Upper lobe of left lung (tissue), 6 donors: ENCODE data around the gene SESN2. TPM values are rescaled to one million over a fixed set of nuclear protein-coding genes. Genes with fewer than 3 reads are reported as not detected.

ENCODE experiments used
- ATAC-seq, 2 donors: fragments of 200-7000 bp; cut with Tn5 transposase; one replicate each; pipeline ENCODE4 v1.9.1; 2022; ENCODE audit warnings: mild to moderate bottlenecking in 2 of 2, moderate library complexity in 2 of 2; ENCODE audit not compliant: low FRiP score in 2 of 2
- DNase-seq, 2 donors: peaks; one replicate each; pipeline ENCODE4 v3.0.0-alpha.2; 2019 to 2020
- H3K27ac ChIP-seq, 4 donors: fragments of 200-600 bp; sonication (generic); one replicate each; pipeline ENCODE4 v1.5.1; 2016 to 2019
- H3K27me3 ChIP-seq, 4 donors: fragments of 200-600 bp; sonication (generic); one replicate each; pipeline ENCODE4 v1.5.1; 2017 to 2019
- H3K36me3 ChIP-seq, 4 donors: fragments of 200-600 bp; sonication (generic); one replicate each; pipeline ENCODE4 v1.5.1; 2016 to 2019
- H3K4me1 ChIP-seq, 4 donors: fragments of 200-600 bp; sonication (generic); one replicate each; pipeline ENCODE4 v1.5.1; 2018 to 2019
- H3K4me3 ChIP-seq, 4 donors: fragments of 200-600 bp; sonication (generic); one replicate each; pipeline ENCODE4 v1.5.1; 2017 to 2019; ENCODE audit warnings: mild to moderate bottlenecking in 2 of 4, moderate library complexity in 1 of 4
- H3K9me3 ChIP-seq, 4 donors: fragments of 200-600 bp; sonication (generic); one replicate each; pipeline ENCODE4 v1.5.1; 2018 to 2019
- EP300 ChIP-seq, 4 donors: sonication (generic); formaldehyde crosslinking; IDR thresholded peaks; one replicate each; pipeline ENCODE4 v1.5.1; 2017; ENCODE audit warnings: antibody characterized with exemption in 4 of 4, control low read depth in 2 of 4
- POLR2A ChIP-seq, 4 donors: fragments of 450-650 bp; IDR thresholded peaks; one replicate each; pipeline ENCODE4 v1.5.1; 2016 to 2017; ENCODE audit warnings: antibody characterized with exemption in 4 of 4, mild to moderate bottlenecking in 2 of 4
- POLR2AphosphoS5 ChIP-seq, 2 donors: sonication (generic); formaldehyde crosslinking; IDR thresholded peaks; one replicate each; pipeline ENCODE4 v1.5.1; 2017; ENCODE audit warnings: antibody characterized with exemption in 2 of 2
- WGBS, 2 donors: methylation state at CpG; one replicate each; pipeline ENCODE4 v1.1.5; 2017 to 2018; 5-methylcytosine and 5-hydroxymethylcytosine counted together
- total RNA-seq, 6 donors: library from RNA; depleted of rRNA in 4 of 6; stranded (reverse); fragments of >200 nt in 4 of 6; gene quantifications; one replicate each; pipeline versions ENCODE4 v1.1.0 to v1.2.1, GENCODE V29; 2016 to 2021
- TF ChIP-seq, protein P1 (sequence below), 6 experiments: fragments of 450-650 bp in 4 of 6; fragments of 200-600 bp in 2 of 6; sonication (generic) in 2 of 6; IDR thresholded peaks; one replicate each; pipeline ENCODE4 v1.5.1; 2016 to 2019; ENCODE audit warnings: antibody characterized with exemption in 6 of 6
- donor health status: DM: no; HTN: no; CAD: no; lungs with moderate emphysema.
- donor health status: DM: no; HTN: yes; CAD: no; lungs with severe emphysema.

SESN2 gene
- total RNA-seq, 6 donors from 2014 or later = 9.6 to 18.1 (median 14.5) TPM

DNA sequence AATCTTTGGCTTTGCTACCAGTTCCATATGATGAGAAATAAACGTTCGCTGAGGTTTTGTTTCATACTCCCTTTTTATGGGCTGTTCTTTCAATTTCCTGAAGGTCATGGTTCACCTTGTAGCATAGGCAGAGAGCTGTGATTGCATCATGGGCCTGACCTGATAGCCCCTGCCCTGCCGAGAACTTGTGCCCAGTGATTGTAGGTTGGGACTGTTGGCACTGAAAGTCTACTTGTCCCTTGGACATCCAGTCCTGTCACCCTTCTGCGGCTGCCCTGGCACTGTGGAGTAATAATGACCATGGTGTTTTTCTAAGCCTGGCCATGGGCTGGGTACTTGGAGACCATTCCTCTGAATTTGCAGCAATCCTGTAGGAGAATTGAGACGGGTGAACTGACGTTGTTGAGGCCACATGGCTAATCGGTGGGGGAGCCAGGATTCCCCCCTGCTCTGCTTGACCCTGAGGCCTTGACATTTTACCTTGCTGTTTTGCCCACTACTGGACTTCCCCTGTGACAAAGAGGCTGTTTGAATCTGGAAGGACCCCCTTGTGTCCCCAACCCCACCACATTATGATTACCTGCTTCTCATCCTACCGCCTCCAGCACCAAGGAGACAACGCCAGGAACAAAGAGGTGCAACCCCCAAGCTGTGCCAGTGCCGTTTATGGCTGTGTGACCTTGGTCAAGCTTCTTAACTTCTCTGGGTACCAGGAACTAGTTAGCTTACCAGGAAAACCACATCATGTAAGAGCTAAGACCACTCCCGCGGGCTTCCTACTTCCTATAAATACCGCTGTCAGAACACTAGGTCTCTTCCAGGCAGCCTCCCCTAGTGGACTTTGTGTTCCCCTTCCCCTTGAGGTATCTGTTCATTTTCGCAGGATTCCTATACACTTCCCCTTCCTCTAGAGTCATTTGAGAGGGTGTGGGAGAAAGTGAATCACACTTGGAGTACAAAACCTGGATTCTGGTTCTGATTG lies 23.4 kb downstream of the SESN2 start:
- no peaks in the 10 kb centered on the region for H3K9me3 ChIP-seq
- DNase-seq (peak in 1 of 2 donors; percentile 65), ATAC-seq (peak in 1 of 2 donors; percentile 55)
- peak overlapping the region in 2 of 4 donors; percentile 19 to 72 for H3K27ac ChIP-seq
- peaks cover 5 to 20% (median 16%) of the 10 kb centered on the region in 4 donors for H3K4me1 ChIP-seq
- whole genome bisulfite sequencing, 2 donors = 78 to 87% methylated on average over 11 to 14 of the region's 14 CpGs
- H3K27me3 ChIP-seq = no peaks in the 10 kb centered on the region
- TF ChIP-seq POLR2A (IDR thresholded peaks at IDR 0.05) = no peak
- peak in 1 of 2 donors; percentile 11 for TF ChIP-seq POLR2AphosphoS5 (IDR thresholded peaks at IDR 0.05)
- no peak overlapping the region for H3K4me3 ChIP-seq
- H3K36me3 ChIP-seq = peaks cover 13 to 56% (median 40%) of the 10 kb centered on the region in 4 donors

DNA sequence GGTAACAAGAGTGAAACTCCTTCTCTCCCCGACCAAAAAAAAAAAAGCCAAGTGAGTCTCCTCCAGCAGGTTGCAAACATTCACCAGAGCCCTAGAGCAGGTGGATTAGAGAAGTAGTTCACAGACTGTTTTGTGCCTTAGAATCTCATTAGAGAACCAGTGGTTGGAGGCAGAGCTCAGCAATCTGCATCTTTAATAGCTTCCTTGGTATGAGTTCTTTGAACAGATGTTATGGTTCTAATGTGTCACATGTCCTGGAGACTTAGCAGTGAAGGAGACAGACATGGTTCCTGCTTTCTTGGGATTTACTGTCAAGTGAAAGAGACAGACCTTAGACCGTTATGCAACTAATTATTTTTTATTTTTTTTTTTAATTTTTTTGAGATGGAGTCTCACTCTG lies 26.8 kb downstream of the SESN2 start:
- Histone ChIP-seq H3K36me3 (peaks cover 0 to 22% (median 12%) of the 10 kb centered on the region in 4 donors), H3K9me3 (no peaks in the 10 kb centered on the region), H3K4me3 (no peak overlapping the region), H3K27me3 (no peaks in the 10 kb centered on the region), H3K4me1 (peaks cover 0 to 11% (median 6%) of the 10 kb centered on the region in 4 donors), H3K27ac (no peak overlapping the region)
- ATAC-seq (no peak), DNase-seq (no peak)
- WGBS, 2 donors = 35 to 42% methylated on average over 2 of the region's 2 CpGs
- TF ChIP-seq EP300 (IDR thresholded peaks at IDR 0.05) (no peak), POLR2A (IDR thresholded peaks at IDR 0.05) (no peak)
- TF ChIP-seq, protein P1, sequence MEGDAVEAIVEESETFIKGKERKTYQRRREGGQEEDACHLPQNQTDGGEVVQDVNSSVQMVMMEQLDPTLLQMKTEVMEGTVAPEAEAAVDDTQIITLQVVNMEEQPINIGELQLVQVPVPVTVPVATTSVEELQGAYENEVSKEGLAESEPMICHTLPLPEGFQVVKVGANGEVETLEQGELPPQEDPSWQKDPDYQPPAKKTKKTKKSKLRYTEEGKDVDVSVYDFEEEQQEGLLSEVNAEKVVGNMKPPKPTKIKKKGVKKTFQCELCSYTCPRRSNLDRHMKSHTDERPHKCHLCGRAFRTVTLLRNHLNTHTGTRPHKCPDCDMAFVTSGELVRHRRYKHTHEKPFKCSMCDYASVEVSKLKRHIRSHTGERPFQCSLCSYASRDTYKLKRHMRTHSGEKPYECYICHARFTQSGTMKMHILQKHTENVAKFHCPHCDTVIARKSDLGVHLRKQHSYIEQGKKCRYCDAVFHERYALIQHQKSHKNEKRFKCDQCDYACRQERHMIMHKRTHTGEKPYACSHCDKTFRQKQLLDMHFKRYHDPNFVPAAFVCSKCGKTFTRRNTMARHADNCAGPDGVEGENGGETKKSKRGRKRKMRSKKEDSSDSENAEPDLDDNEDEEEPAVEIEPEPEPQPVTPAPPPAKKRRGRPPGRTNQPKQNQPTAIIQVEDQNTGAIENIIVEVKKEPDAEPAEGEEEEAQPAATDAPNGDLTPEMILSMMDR (IDR thresholded peaks at IDR 0.05) = no peak

DNA sequence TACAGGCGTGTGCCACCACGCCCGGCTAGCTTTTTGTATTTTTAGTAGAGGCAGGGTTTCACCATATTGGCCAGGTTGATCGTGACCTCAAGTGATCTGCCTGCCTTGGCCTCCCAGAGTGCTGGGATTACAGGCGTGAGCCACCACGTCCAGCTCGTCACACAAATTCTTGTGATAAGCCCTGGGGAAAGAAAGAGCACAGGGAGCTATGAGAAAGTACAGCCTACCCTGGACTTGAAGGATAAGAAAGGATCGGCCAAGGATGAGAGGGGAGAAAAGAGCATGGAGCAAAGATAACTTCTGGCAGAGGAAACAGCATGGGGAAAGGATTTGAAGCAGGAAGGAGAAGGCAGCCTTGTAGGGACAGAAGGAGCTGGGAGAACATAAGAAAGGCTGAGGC lies 29.2 kb downstream of the SESN2 start:
- H3K4me3 ChIP-seq = no peak overlapping the region
- DNase-seq (no peak), ATAC-seq (no peak)
- no peaks in the 10 kb centered on the region for H3K9me3 ChIP-seq
- no peaks in the 10 kb centered on the region for H3K36me3 ChIP-seq
- no peak for TF ChIP-seq POLR2A (IDR thresholded peaks at IDR 0.05)
- TF ChIP-seq POLR2AphosphoS5 (IDR thresholded peaks at IDR 0.05) = no peak
- TF ChIP-seq EP300 (IDR thresholded peaks at IDR 0.05) = no peak
- TF ChIP-seq, protein P1 (IDR thresholded peaks at IDR 0.05) = no peak
- no peaks in the 10 kb centered on the region for H3K4me1 ChIP-seq
- H3K27me3 ChIP-seq = no peaks in the 10 kb centered on the region
- WGBS, 2 donors = 94 to 95% methylated on average over 8 of the region's 8 CpGs
- H3K27ac ChIP-seq = no peak overlapping the region

DNA sequence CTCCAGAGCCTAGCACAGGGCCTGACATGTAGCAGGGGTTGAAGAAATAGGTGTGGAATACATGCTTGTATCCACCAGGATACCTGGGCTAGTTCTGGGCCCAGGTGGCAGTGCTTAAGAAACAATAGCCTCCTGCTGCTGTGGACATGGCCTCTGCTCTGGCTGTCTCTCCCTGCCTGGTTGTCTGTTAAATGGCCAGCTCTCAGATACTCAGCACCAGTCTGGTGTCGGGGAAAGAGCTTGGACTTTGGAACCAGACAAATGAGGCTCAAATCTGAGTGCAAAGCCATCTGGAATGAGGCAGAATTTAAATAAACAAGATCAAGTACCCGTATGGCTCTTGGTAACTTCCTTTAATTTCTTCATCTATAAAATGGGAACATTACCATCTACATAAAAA lies 31.5 kb downstream of the SESN2 start:
- 75 to 76% methylated on average over 2 of the region's 2 CpGs for WGBS, 2 donors
- H3K9me3 ChIP-seq = no peaks in the 10 kb centered on the region
- no peaks in the 10 kb centered on the region for H3K27me3 ChIP-seq
- no peak overlapping the region for H3K27ac ChIP-seq
- no peak for TF ChIP-seq EP300 (IDR thresholded peaks at IDR 0.05)
- no peaks in the 10 kb centered on the region for H3K36me3 ChIP-seq
- no peaks in the 10 kb centered on the region for H3K4me1 ChIP-seq
- H3K4me3 ChIP-seq = no peak overlapping the region
- DNase-seq (no peak), ATAC-seq (no peak)

DNA sequence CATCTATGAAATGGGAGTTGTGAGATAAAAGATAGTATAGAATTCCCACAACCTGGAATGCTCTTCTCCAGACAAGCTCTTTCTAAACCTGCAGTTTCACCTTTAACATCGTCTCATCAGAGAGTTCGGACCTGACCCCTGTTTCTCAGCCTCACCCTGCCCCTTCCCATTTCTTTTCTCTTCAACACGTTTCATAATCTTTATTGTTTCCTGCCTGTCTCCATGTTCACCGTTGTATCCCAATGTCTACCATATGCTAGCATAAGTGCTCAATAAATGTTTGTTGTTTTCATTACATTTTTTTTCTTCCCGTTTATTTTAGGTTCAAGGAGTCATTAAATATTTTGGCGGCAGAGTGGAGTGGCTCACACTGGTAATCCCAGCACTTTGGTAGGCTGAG lies 32.4 kb downstream of the SESN2 start:
- H3K27me3 ChIP-seq = no peaks in the 10 kb centered on the region
- no peak for TF ChIP-seq POLR2A (IDR thresholded peaks at IDR 0.05)
- TF ChIP-seq, protein P1 (IDR thresholded peaks at IDR 0.05) = no peak
- TF ChIP-seq EP300 (IDR thresholded peaks at IDR 0.05) = no peak
- no peak for TF ChIP-seq POLR2AphosphoS5 (IDR thresholded peaks at IDR 0.05)
- H3K9me3 ChIP-seq = no peaks in the 10 kb centered on the region
- no peak for DNase-seq
- no peaks in the 10 kb centered on the region for H3K36me3 ChIP-seq
- WGBS, 2 donors = 54% methylated on average over 6 of the region's 6 CpGs
- no peak for ATAC-seq
- H3K4me3 ChIP-seq = no peak overlapping the region
- no peak overlapping the region for H3K27ac ChIP-seq
- H3K4me1 ChIP-seq = no peaks in the 10 kb centered on the region
